GM19455 (cell line): Measurements from ENCODE around the gene ATP8B3.

ENCODE experiments used
- ATAC-seq: cut with Tn5 transposase; IDR thresholded peaks from one replicate; pipeline ENCODE4 v1.9.1; 2021; ENCODE audit not compliant: unreplicated experiment

Gene ATP8B3

GRCh38 chr19:1850809-1851653 is 39.0 kb upstream of the ATP8B3 start:
- ATAC-seq, result no peak

DNA sequence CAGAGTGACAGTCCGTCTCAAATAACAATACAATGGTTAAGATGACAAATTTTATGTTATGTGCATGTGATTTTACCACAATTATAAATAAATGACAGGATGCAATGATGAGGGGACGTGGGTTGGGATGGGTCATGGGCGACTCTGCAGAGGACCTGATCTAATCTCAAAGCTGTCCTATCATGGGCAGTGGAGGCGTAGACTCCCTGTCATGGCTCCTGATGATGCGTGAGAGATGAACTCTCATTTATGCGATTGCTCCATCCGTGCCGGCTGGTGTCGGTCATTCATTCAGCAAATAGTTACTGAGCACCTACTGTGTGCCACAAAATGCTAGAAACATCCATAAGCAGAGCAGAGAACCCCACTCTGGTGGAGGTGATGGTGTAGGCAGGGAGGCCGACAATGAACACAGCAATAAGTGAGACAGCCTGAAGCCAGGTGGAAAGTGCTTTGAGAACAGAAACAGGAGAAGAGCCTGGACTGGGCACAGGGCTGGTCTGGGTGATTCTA is 37.9 kb upstream of the ATP8B3 start:
- ATAC-seq, result no peak

DNA sequence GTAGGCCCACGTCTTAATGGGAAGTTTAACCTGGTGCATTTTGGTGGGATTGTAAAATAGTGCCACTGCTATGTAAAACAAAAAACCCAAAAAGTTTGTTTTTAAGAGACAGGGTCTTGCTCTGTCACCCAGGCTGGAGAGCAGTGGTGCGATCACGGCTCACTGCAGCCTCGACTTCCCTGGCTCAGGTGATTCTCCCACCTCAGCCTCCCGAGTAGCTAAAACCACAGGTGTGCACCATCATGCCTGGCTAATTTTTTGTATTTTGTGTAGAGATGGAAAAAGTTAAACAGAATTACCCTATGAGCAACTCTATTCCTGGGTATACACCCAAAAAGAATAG is 37.0 kb upstream of the ATP8B3 start:
- ATAC-seq, result no peak

DNA sequence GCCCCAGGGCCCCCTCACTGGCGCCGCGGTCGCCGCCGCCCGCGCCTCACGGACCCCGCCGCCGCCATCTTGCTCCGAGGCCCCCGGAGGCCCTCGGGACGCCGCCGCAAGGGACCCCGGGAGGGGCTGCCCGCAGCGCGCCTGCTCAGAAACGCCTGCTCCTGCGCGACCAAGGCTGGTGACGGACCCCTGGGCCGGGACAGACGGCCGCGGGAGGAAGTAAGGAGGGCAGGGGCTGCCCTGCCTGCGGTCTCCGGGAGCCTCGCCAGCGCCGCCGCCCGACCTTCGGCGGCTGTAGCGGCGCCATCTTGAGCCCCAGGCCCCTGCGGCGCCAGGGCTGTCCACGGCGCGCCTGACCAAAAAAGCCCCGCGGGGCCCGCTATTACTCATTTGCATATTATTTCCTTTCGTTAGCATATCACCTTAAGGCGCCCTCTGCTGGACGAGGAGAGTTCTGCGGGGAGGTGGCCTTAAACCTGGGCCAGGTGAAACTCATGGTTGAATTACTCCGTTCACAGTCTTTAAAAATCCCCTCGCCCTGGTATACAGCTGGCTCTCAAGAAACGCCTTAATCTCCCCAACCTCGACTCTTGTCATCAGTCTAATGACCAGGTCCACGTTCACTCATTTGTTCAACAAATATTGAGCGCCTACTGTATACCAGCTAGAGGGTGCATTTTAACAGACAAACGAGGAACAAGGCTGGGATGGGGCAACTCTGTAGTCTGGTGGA is 36.5 kb upstream of the ATP8B3 start, which contains the start of gene REXO1:
TSS of gene REXO1 (minus strand) at position 85 of the 733 bp plus-strand sequence. CDS start 125 bp downstream, outside the sequence.
- peak; percentile 66 for ATAC-seq

- peak; percentile 30 for ATAC-seq
Measured at GRCh38 chr19:1847684-1848398, 35.8 kb upstream of the ATP8B3 start.

DNA sequence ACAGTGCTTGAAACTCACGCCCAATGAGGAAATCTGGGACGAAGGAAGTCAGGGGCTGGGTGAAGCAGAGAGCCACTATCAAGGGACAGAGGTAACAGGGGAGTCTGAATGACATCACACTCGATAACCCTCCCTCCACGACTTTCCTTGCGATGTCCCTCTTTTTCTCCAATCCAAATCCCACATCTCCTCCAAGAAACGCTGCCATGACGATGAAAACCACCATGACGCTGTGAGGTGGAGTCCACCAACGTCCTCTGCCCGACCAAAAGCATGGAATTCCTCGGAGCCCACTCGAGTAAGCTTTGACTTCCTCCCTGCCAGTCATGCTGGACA is 35.2 kb upstream of the ATP8B3 start:
- ATAC-seq, result no peak

DNA sequence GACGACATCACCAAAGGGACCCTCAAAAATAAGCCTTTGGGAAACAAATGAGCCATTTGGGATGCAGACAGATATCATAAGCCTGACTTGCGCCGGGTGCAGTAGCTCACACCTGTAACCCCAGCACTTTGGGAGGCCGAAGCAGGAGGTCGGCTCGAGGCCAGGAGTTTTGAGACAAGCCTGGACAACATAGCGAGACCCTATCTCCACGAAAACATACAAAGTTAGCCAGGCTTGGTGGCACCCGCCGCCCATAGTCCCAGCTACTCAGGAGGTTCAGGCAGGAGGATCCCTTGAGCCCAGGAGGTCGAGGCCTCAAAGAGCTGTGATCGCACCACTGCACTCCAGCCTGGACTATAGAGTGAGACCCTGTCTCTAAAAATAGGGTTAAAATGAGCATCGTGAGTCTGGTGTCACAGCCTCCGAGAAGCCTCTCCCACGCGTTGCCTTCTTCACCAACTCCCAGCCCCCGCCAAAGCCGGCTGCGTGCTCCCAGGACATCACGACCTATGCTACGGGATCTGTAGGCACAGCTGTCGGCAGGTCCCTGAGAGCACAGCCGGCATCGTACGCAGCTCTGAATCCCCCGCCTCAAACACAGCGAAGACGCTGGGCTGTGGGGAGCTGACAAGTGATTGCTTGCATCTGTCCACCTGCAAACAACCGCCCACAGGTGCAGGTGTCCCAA is 34.6 kb upstream of the ATP8B3 start:
- no peak for ATAC-seq

GRCh38 chr19:1845642-1846041 is 33.6 kb upstream of the ATP8B3 start:
- ATAC-seq, result no peak

DNA sequence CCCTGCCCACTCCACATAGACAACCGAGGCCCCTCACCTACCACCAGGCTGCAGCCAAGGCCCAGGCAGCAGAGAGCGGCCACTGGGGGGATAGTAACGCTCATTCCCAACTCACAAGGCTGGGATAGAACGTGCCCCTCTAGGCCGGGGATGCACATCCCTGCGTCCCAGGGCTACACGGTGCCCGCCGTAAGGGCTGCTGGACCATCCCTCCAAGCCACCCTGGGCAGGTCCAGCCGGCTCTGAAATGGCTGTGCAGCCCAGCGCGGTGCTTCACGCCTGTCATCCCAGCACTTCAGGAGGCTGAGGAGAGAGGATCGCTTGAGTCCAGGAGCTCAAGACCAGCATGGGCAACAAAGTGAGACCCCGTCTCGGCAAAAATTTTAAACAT is 33.0 kb upstream of the ATP8B3 start:
- no peak for ATAC-seq

DNA sequence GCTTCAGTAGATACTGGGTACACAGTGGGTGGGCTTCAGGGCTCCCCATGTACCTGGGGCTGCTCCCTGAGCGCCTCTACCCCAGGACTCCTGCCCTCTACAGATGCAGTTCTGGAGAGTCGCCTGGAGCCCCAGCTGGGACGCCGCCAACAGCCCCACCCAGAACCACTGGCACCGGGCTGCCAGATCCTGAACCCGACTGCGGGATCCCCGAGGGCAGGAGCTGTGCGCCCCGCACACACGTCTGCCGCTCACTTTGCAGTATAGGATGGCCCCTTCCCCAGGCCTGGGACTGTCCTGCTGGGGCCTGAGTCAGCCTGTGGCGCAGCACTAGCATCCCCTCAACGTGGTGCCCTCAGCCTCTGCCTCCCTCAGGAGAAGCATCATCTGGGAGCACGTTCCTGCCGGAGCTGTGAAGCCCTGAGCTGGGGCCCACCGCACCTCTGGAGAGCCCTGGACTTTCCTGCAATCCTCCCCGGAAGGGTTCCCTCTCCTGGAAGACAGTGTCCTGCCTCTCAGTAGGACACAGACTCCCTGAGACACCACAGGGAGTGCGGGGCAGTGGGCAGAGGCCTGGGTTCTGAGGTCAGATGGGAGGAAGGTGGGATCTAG is 32.5 kb upstream of the ATP8B3 start:
- no peak for ATAC-seq

GRCh38 chr19:1843646-1844394 is 31.7 kb upstream of the ATP8B3 start:
- ATAC-seq, result no peak

GRCh38 chr19:1843116-1843515 is 31.0 kb upstream of the ATP8B3 start:
- no peak for ATAC-seq

GRCh38 chr19:1841209-1841924 is 29.3 kb upstream of the ATP8B3 start:
- no peak for ATAC-seq

GRCh38 chr19:1840541-1841115 is 28.6 kb upstream of the ATP8B3 start:
- no peak for ATAC-seq

DNA sequence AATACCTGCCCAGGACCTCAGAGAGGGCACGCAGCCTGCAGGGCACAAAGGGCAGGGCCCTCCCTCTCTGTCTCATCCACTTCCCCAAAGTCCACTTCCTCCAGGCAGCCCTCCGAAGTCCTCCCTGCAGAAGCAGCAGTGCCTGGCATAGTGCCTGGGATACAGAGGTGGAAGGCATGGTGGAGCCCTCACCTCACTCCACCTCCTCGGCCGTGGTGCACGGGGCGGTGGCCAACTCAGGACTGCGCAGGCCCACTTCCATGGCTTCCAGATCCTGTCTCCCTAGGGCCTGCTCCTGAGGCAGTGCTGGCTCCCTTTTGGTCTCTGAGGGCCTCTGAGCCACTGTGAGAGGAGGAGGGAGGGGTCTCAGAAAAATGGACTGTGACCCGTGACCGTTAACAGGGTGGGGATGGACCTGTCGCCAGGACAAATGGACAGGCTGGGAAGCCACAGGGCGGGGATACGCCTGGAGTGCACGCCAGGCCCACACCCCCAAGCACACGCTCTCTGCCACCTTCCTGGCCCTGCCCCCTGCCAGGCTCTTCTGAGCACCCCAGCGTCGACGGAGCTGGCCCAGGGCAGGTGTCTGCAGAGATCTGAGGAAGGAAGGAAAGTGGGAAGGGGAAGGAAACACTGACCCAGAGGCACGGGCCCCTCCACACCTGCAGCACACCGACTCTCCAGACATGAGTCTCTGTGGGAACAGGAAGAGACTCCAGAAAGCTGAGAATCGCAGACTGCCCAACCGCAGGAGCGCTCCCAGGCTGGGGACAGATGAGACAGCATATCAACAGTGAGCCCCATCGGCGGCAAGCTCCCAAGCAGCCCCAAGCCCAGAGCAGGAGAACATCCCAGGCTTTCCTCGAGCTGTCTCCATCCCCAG is 27.8 kb upstream of the ATP8B3 start:
- no peak for ATAC-seq

DNA sequence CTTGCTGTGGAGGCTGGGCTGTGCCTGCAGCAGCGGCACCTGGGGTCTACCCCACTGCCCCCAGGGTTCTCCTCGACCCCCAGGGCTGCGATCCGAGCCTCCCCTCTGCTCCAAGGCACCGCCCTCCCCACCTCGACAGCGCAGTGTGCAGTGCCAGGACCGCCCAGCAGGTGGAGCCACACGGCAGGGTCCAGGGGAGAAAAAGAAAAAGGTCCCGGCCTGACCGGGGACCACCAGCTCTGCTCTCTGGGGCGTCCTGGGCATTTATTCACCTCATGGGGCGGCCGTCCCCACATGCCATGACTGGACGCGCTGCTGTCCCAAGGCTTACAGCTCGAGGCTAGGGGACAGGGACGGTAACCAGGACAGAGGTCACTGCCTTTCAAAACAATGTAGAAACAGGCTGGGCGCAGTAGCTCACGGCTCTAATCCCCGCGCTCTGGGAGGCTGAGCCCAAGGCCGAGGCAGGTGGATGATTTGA is 25.6 kb upstream of the ATP8B3 start:
- ATAC-seq, result no peak

GRCh38 chr19:1837222-1837565 is 25.1 kb upstream of the ATP8B3 start:
- no peak for ATAC-seq
